WTC11 (cell line): ENCODE measurements around the gene SRXN1.

Source experiments
- CBFB ChIP-seq: sonication (generic); formaldehyde crosslinking; IDR thresholded peaks from 2 replicates; pipeline ENCODE4 v1.8.1; 2022; ENCODE audit warnings: mild to moderate bottlenecking, low read depth, missing genetic modification reagents
- CREB1 ChIP-seq: sonication (generic); formaldehyde crosslinking; IDR thresholded peaks from 2 replicates; pipeline ENCODE4 v1.8.0; 2023; ENCODE audit warnings: mild to moderate bottlenecking, missing genetic modification reagents
- CTCF ChIP-seq: fragments of 200-600 bp; IDR thresholded peaks from 2 replicates; pipeline ENCODE4 v1.8.0; 2022; ENCODE audit warnings: antibody characterized with exemption
- GRHL2 ChIP-seq: fragments of 250-450 bp; sonication (Bioruptor Pico); IDR thresholded peaks from 2 replicates; pipeline ENCODE4 v1.8.0; 2022; ENCODE audit warnings: mild to moderate bottlenecking, moderate library complexity; ENCODE audit not compliant: insufficient replicate concordance, severe bottlenecking
- JUN ChIP-seq: sonication (generic); formaldehyde crosslinking; IDR thresholded peaks from 2 replicates; pipeline ENCODE4 v1.8.0; 2023; ENCODE audit warnings: mild to moderate bottlenecking, missing genetic modification reagents
- MXD4 ChIP-seq: fragments of 250-450 bp; sonication (Bioruptor Pico); IDR thresholded peaks from 2 replicates; pipeline ENCODE4 v1.8.0; 2021; ENCODE audit warnings: mild to moderate bottlenecking, moderate library complexity, borderline replicate concordance
- NFYB ChIP-seq: sonication (generic); formaldehyde crosslinking; conservative IDR thresholded peaks from 2 replicates; pipeline ENCODE4 v1.8.0; 2022; ENCODE audit warnings: low read depth, missing genetic modification reagents
- USF2 ChIP-seq: sonication (generic); formaldehyde crosslinking; IDR thresholded peaks from 2 replicates; pipeline ENCODE4 v1.8.1; 2023; ENCODE audit warnings: mild to moderate bottlenecking, missing genetic modification reagents, moderate library complexity
- TF ChIP-seq, protein P1 (sequence below): sonication (generic); formaldehyde crosslinking; IDR thresholded peaks from 2 replicates; pipeline ENCODE4 v1.8.0; 2022; ENCODE audit warnings: mild to moderate bottlenecking, missing genetic modification reagents

DNA sequence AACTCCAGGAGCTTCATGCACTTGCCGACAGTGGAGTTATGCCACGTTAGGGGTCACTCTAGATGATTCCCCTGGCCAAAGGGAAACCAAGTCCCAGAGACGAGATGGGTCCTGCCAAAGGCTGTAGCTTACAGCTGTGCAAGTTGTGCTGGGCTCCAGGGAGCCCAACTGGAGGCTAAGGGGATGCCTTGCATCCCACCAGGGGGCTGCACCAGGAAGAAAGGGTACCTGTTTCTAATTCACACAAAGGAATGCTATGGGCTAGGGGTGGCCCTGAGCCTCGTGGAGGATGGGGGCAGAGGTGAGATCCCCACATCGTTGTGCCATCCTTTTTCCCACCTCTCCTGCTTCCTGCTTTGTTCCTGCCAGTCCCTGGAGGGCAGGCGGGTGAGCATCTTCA, 46.3 kb upstream of the SRXN1 start:
- no peak for TF ChIP-seq CTCF
- TF ChIP-seq GRHL2 (CRISPR knock-in tag), result no peak
- TF ChIP-seq CREB1 (CRISPR knock-in tag), result no peak
- TF ChIP-seq NFYB (CRISPR knock-in tag), result no peak
- TF ChIP-seq USF2 (CRISPR knock-in tag), result no peak
- TF ChIP-seq MXD4, result no peak
- TF ChIP-seq, protein P1, sequence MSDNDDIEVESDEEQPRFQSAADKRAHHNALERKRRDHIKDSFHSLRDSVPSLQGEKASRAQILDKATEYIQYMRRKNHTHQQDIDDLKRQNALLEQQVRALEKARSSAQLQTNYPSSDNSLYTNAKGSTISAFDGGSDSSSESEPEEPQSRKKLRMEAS, result no peak
- TF ChIP-seq JUN (CRISPR knock-in tag), result no peak
- TF ChIP-seq CBFB (CRISPR knock-in tag), result no peak
